EL (cell line): ENCODE results near the gene SGO1.

ENCODE experiments used
- DNase-seq: peaks from one replicate; pipeline ENCODE4 v3.0.0-alpha.2; 2016

SGO1 gene

GRCh38 chr3:20154078-20154477, 31.9 kb downstream of the SGO1 start:
- DNase-seq: no peak

- DNase-seq: no peak
Observed at GRCh38 chr3:20148466-20148865, 37.5 kb downstream of the SGO1 start.

GRCh38 chr3:20147361-20147760, 38.6 kb downstream of the SGO1 start:
- DNase-seq: no peak

GRCh38 chr3:20146301-20146700, 39.7 kb downstream of the SGO1 start:
- no peak for DNase-seq

GRCh38 chr3:20145874-20146273, 40.1 kb downstream of the SGO1 start:
- DNase-seq: no peak

- DNase-seq: no peak
Observed at GRCh38 chr3:20143519-20143918, 42.5 kb downstream of the SGO1 start.

- no peak for DNase-seq
Observed at GRCh38 chr3:20142517-20142916, 43.5 kb downstream of the SGO1 start.

- DNase-seq: no peak
Observed at GRCh38 chr3:20141851-20142250, 44.2 kb downstream of the SGO1 start.

- DNase-seq: no peak
Observed at GRCh38 chr3:20141316-20141715, 44.7 kb downstream of the SGO1 start.

- no peak for DNase-seq
Observed at GRCh38 chr3:20140881-20141280, 45.1 kb downstream of the SGO1 start.

- no peak for DNase-seq
Observed at GRCh38 chr3:20137647-20138046, 48.4 kb downstream of the SGO1 start.

- no peak for DNase-seq
Observed at GRCh38 chr3:20136231-20136630, 49.8 kb downstream of the SGO1 start.

GRCh38 chr3:20130106-20130505, 55.9 kb downstream of the SGO1 start:
- DNase-seq: no peak

GRCh38 chr3:20128358-20128757, 57.6 kb downstream of the SGO1 start:
- DNase-seq: no peak

GRCh38 chr3:20125897-20126296, 60.1 kb downstream of the SGO1 start:
- no peak for DNase-seq

GRCh38 chr3:20125289-20125688, 60.7 kb downstream of the SGO1 start:
- no peak for DNase-seq

- no peak for DNase-seq
Observed at GRCh38 chr3:20123131-20123652, 62.8 kb downstream of the SGO1 start.

- no peak for DNase-seq
Observed at GRCh38 chr3:20121088-20121487, 64.9 kb downstream of the SGO1 start.
